ENCODE results near the gene MPST.

The MPST gene

DNA sequence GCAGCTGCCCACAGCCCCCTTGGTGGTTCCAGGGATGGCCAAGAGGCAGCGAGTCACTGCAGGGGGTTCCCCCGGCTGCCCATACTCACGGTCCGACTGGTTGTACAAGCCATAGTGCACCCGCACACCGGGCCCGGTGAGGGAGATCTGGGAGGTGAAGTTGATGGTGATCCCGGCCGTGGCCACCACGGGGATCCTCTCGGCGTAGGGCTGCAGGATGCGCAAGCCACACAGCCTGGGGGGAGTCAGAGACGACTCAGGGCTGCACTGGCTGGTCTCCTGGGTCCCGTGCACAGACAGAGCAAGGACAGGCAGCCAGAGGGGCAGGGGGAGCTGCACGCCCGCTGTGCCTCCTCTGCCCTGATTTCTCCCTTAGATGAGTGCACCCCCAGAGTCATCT is 55.5 kb downstream of the MPST start:
- no peaks in the 10 kb centered on the region for H3K36me3 Mint-ChIP-seq
- ATAC-seq (ENCODE audit: low read depth) (no peak), DNase-seq (ENCODE audit: low spot score in 2 of 2) (no peak)
- no peak overlapping the region for H3K4me3 Mint-ChIP-seq
- H3K9me3 Mint-ChIP-seq: no peaks in the 10 kb centered on the region
- H3K27me3 Mint-ChIP-seq: peaks cover 10% of the 10 kb centered on the region
- no peak overlapping the region for H3K27ac Mint-ChIP-seq
- H3K4me1 Mint-ChIP-seq: peaks cover 12% of the 10 kb centered on the region

GRCh38 chr22:37075822-37076433 is 56.4 kb downstream of the MPST start:
- Mint-ChIP-seq H3K9me3 (no peaks in the 10 kb centered on the region), H3K36me3 (no peaks in the 10 kb centered on the region), H3K4me1 (peaks cover 12% of the 10 kb centered on the region), H3K27me3 (peaks cover 7% of the 10 kb centered on the region), H3K27ac (no peak overlapping the region), H3K4me3 (no peak overlapping the region)
- DNase-seq (ENCODE audit: low spot score in 2 of 2) (no peak), ATAC-seq (ENCODE audit: low read depth) (no peak)

GRCh38 chr22:37077802-37078448 is 58.4 kb downstream of the MPST start:
- ATAC-seq (ENCODE audit: low read depth) (peak; percentile 63), DNase-seq (ENCODE audit: low spot score in 2 of 2) (peak; percentile 80 to 81)
- Mint-ChIP-seq H3K27me3 (peaks cover 7% of the 10 kb centered on the region), H3K4me3 (no peak overlapping the region), H3K36me3 (no peaks in the 10 kb centered on the region), H3K27ac (peak overlapping the region; percentile 38), H3K9me3 (no peaks in the 10 kb centered on the region), H3K4me1 (peaks cover 12% of the 10 kb centered on the region)

DNA sequence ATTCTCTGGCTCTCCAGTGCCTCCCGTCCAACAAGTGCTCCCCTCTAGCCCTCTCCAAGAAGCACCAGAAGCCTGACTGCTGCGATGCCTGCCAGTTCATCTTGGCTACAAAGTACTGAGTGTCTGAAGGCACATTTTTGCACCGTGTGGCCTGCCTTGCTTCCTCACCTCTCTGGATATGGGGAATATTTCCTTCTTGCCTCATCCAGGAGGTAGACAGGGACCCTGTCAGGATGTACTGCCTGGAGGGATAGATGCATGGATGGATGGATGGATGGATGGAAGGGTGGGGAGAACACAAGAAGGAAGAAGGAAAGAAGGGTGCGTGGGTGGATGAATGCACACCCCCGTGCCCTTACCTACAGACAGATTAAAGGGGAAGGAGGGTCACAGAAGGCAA is 59.6 kb downstream of the MPST start:
- Mint-ChIP-seq H3K27ac (no peak overlapping the region), H3K27me3 (peaks cover 7% of the 10 kb centered on the region), H3K4me1 (peaks cover 12% of the 10 kb centered on the region), H3K4me3 (no peak overlapping the region), H3K9me3 (no peaks in the 10 kb centered on the region), H3K36me3 (no peaks in the 10 kb centered on the region)
- ATAC-seq (ENCODE audit: low read depth) (no peak), DNase-seq (ENCODE audit: low spot score in 2 of 2) (no peak)
